Pons (tissue), 1 donor: ENCODE results near the gene OR11H6.
A peak's percentile ranks its signal among the peaks of the same experiment; 100 is the strongest.
"Not testable (repeated sequence)": the region's sequence is repeated elsewhere in the genome, so short reads cannot be mapped to it uniquely, and the experiment has no call there.

Source experiments
- DNase-seq: peaks from one replicate; pipeline ENCODE4 v3.0.0-alpha.2; 2016; ENCODE audit warnings: low spot score

Gene OR11H6

GRCh38 chr14:20223410-20223809 is at the start of gene OR11H6:
TSS of gene OR11H6 (plus strand) at chr14:20223710. CDS start at chr14:20223710, 0 bp downstream.
- DNase-seq, result no peak

- not testable (repeated sequence) for DNase-seq
These were observed 49.3 kb upstream of the OR11H6 start for GRCh38 chr14:20174205-20174604.

GRCh38 chr14:20176330-20176729 is 47.2 kb upstream of the OR11H6 start:
- DNase-seq, result no peak

- no peak for DNase-seq
These were observed 46.0 kb upstream of the OR11H6 start for GRCh38 chr14:20177433-20177974.

- DNase-seq, result peak; percentile 57
These were observed 44.3 kb upstream of the OR11H6 start for GRCh38 chr14:20179218-20179617.

- DNase-seq, result peak; percentile 48
These were observed 43.6 kb upstream of the OR11H6 start for GRCh38 chr14:20179880-20180279.

- DNase-seq, result no peak
These were observed 43.0 kb upstream of the OR11H6 start for GRCh38 chr14:20180486-20180885.

- DNase-seq, result no peak
These were observed 39.3 kb upstream of the OR11H6 start for GRCh38 chr14:20184181-20184580.

- DNase-seq, result no peak
These were observed 32.9 kb upstream of the OR11H6 start, which contains the start of gene OR11G2 for GRCh38 chr14:20190596-20190995. TSS of gene OR11G2 (plus strand) at chr14:20190896. CDS start at chr14:20197438, 6,542 bp downstream.

- DNase-seq, result no peak
These were observed 32.1 kb upstream of the OR11H6 start for GRCh38 chr14:20191396-20191795.

GRCh38 chr14:20194101-20194500 is 29.4 kb upstream of the OR11H6 start:
- DNase-seq, result peak; percentile 72

- not testable (repeated sequence) for DNase-seq
These were observed 28.3 kb upstream of the OR11H6 start for GRCh38 chr14:20195170-20195569.

GRCh38 chr14:20195911-20196310 is 27.6 kb upstream of the OR11H6 start:
- no peak for DNase-seq

GRCh38 chr14:20197459-20197858 is 26.1 kb upstream of the OR11H6 start:
- DNase-seq, result peak; percentile 49

GRCh38 chr14:20198991-20199390 is 24.5 kb upstream of the OR11H6 start:
- peak; percentile 66 for DNase-seq

- no peak for DNase-seq
These were observed 18.8 kb upstream of the OR11H6 start for GRCh38 chr14:20204721-20205120.

- DNase-seq, result no peak
These were observed 13.9 kb upstream of the OR11H6 start for GRCh38 chr14:20209595-20209994.

GRCh38 chr14:20212406-20212805 is 11.1 kb upstream of the OR11H6 start:
- DNase-seq, result not testable (repeated sequence)

GRCh38 chr14:20215196-20215595 is 8.3 kb upstream of the OR11H6 start:
- no peak for DNase-seq

- no peak for DNase-seq
These were observed 4.5 kb upstream of the OR11H6 start for GRCh38 chr14:20219033-20219432.

GRCh38 chr14:20228681-20229080 is 5.2 kb downstream of the OR11H6 start, which contains the start of gene OR11H7:
TSS of gene OR11H7 (plus strand) at chr14:20228981.
- no peak for DNase-seq

- DNase-seq, result not testable (repeated sequence)
These were observed 11.9 kb downstream of the OR11H6 start for GRCh38 chr14:20235415-20235814.

- no peak for DNase-seq
These were observed 24.2 kb downstream of the OR11H6 start for GRCh38 chr14:20247646-20248246.

- DNase-seq, result no peak
These were observed 39.2 kb downstream of the OR11H6 start for GRCh38 chr14:20262642-20263128.
